H1 (cell line): Measurements from ENCODE around the gene HS3ST3B1. TPM values are rescaled to one million over a fixed set of nuclear protein-coding genes. Genes with fewer than 3 reads are reported as not detected.

ENCODE experiments used
- CTCF ChIA-PET: fragments of 300-600 bp; sonication (Branson Sonifier 250); formaldehyde crosslinking; loops from one replicate; lab custom pipeline; 2021; ENCODE audit not compliant: partially characterized antibody; lab: Charles Lee
- POLR2A ChIA-PET: fragments of 300-600 bp; sonication (Branson Sonifier 250); formaldehyde crosslinking; loops from one replicate; lab custom pipeline; 2021; ENCODE audit warnings: inconsistent platforms; ENCODE audit not compliant: partially characterized antibody; lab: Charles Lee
- DNase-seq, 2 experiments: peaks; one replicate each; pipeline versions ENCODE4 v3.0.0 to v3.0.0-alpha.2; 2010 to 2022; ENCODE audit warnings: low spot score in 2 of 2, low read depth in 1 of 2, mixed read lengths in 1 of 2
- FAIRE-seq: peaks from 2 replicates; lab custom pipeline; 2011; peaks lifted over from hg19 to GRCh38; lab: Jason Lieb, UNC
- H2AFZ ChIP-seq: 2 replicates; pipeline ENCODE4 v1.8.1; 2012; ENCODE audit warnings: low read length, inconsistent platforms
- H2AK5ac ChIP-seq: 2 replicates; pipeline ENCODE4 v1.6.1; 2013; ENCODE audit warnings: low read depth, low read length
- H2BK120ac ChIP-seq: replicated peaks from 2 replicates; pipeline ENCODE3; 2013; ENCODE audit warnings: low read depth, low read length, inconsistent platforms
- H2BK12ac ChIP-seq: 2 replicates; pipeline ENCODE4 v1.6.1; 2013; ENCODE audit warnings: low read depth, low read length
- H2BK15ac ChIP-seq: 2 replicates; pipeline ENCODE4 v1.6.1; 2013; ENCODE audit warnings: low read length
- H2BK20ac ChIP-seq: 2 replicates; pipeline ENCODE4 v1.6.1; 2013; ENCODE audit warnings: low read length
- H2BK5ac ChIP-seq: 2 replicates; pipeline ENCODE4 v1.6.1; 2013; ENCODE audit warnings: low read depth, low read length
- H3K14ac ChIP-seq: 2 replicates; pipeline ENCODE4 v1.6.1; 2013; ENCODE audit warnings: inconsistent platforms; ENCODE audit not compliant: insufficient read length
- H3K18ac ChIP-seq: 2 replicates; pipeline ENCODE4 v1.6.1; 2013; ENCODE audit warnings: low read length; ENCODE audit errors: extremely low read depth
- H3K23ac ChIP-seq: 2 replicates; pipeline ENCODE4 v1.6.1; 2013; ENCODE audit warnings: inconsistent platforms; ENCODE audit not compliant: insufficient read length
- H3K23me2 ChIP-seq: 2 replicates; pipeline ENCODE4 v1.6.1; 2013; ENCODE audit warnings: low read depth, low read length
- H3K27ac ChIP-seq: 2 replicates; pipeline ENCODE4 v1.6.1; 2011; ENCODE audit warnings: low read depth, low read length, inconsistent platforms
- H3K27me3 ChIP-seq, 4 experiments: replicated peaks in 1 of 4; 1 replicate in 1 of 4; 2 replicates in 3 of 4; pipeline versions ENCODE4 v1.6.1 to v1.8.1; 2011 to 2013; ENCODE audit warnings: low read length in 3 of 4, mild to moderate bottlenecking in 3 of 4, inconsistent platforms in 2 of 4, mixed read lengths in 2 of 4, moderate library complexity in 1 of 4; ENCODE audit not compliant: control insufficient read depth in 3 of 4, insufficient read depth in 3 of 4; ENCODE audit errors: extremely low read depth in 1 of 4
- H3K36me3 ChIP-seq, 4 experiments: 2 replicates each; pipeline versions ENCODE4 v1.6.1 to v1.8.1; 2011 to 2013; ENCODE audit warnings: mild to moderate bottlenecking in 4 of 4, low read length in 3 of 4, moderate library complexity in 2 of 4, control low read depth in 1 of 4, inconsistent platforms in 1 of 4; ENCODE audit not compliant: insufficient read depth in 4 of 4, control insufficient read depth in 2 of 4
- H3K4ac ChIP-seq: replicated peaks from 2 replicates; pipeline ENCODE3; 2013; ENCODE audit warnings: low read length, low read depth, mixed read lengths, inconsistent platforms; ENCODE audit not compliant: insufficient read length
- H3K4me1 ChIP-seq, 4 experiments: replicated peaks in 1 of 4; 1 replicate in 1 of 4; 2 replicates in 3 of 4; pipeline versions ENCODE4 v1.6.1 to v1.8.1; 2011 to 2013; ENCODE audit warnings: low read length in 3 of 4, inconsistent platforms in 2 of 4, mixed read lengths in 1 of 4; ENCODE audit not compliant: insufficient read depth in 4 of 4, control insufficient read depth in 3 of 4
- H3K4me2 ChIP-seq, 2 experiments: 2 replicates each; pipeline versions ENCODE4 v1.6.1 to v1.8.1; 2011 to 2013; ENCODE audit warnings: low read depth in 2 of 2, low read length in 2 of 2, control low read depth in 1 of 2, inconsistent platforms in 1 of 2, mild to moderate bottlenecking in 1 of 2; ENCODE audit not compliant: insufficient read depth in 1 of 2
- H3K4me3 ChIP-seq, 4 experiments: fragments of 200-600, 300-600 bp in 1 of 4; sonication (generic), shearing (Covaris generic), sonication (Bioruptor Twin) in 1 of 4; 2 replicates each; pipeline versions ENCODE4 v1.5.1 to v1.8.1; 2011 to 2016; ENCODE audit warnings: low read length in 4 of 4, low read depth in 3 of 4, control low read depth in 2 of 4, inconsistent platforms in 2 of 4, mild to moderate bottlenecking in 2 of 4, mixed read lengths in 1 of 4, moderate library complexity in 1 of 4; ENCODE audit not compliant: insufficient read depth in 2 of 4; ENCODE audit errors: extremely low read depth in 1 of 4
- H3K56ac ChIP-seq: replicated peaks from 2 replicates; pipeline ENCODE3; 2013; ENCODE audit warnings: low read depth, mild to moderate bottlenecking, mixed read lengths, low read length, inconsistent platforms; ENCODE audit not compliant: insufficient read length
- H3K79me1 ChIP-seq: 2 replicates; pipeline ENCODE4 v1.6.1; 2013; ENCODE audit warnings: low read depth, low read length, control low read depth
- H3K79me2 ChIP-seq, 2 experiments: 2 replicates each; pipeline versions ENCODE4 v1.6.1 to v1.8.1; 2012 to 2013; ENCODE audit warnings: low read length in 2 of 2, mild to moderate bottlenecking in 2 of 2, inconsistent platforms in 1 of 2; ENCODE audit not compliant: insufficient read depth in 2 of 2, control insufficient read depth in 1 of 2
- H3K9ac ChIP-seq, 4 experiments: replicated peaks in 1 of 4; 1 replicate in 1 of 4; 2 replicates in 3 of 4; pipeline versions ENCODE4 v1.6.1 to v1.8.1; 2011 to 2013; ENCODE audit warnings: low read depth in 3 of 4, low read length in 3 of 4, control low read depth in 2 of 4, mild to moderate bottlenecking in 2 of 4, moderate library complexity in 2 of 4, inconsistent platforms in 1 of 4; ENCODE audit errors: extremely low read depth in 1 of 4
- H3K9me3 ChIP-seq, 2 experiments: 2 replicates each; pipeline versions ENCODE4 v1.6.1 to v1.8.1; 2012 to 2013; ENCODE audit warnings: mild to moderate bottlenecking in 2 of 2, moderate library complexity in 2 of 2, control low read depth in 1 of 2, inconsistent platforms in 1 of 2, low read depth in 1 of 2, low read length in 1 of 2, mixed read lengths in 1 of 2; ENCODE audit not compliant: insufficient read depth in 2 of 2
- H4K20me1 ChIP-seq, 2 experiments: replicated peaks in 1 of 2; 2 replicates each; pipeline versions ENCODE3 to v1.8.1; 2011 to 2013; ENCODE audit warnings: inconsistent platforms in 2 of 2, low read length in 2 of 2, mild to moderate bottlenecking in 1 of 2; ENCODE audit not compliant: insufficient read depth in 2 of 2, control insufficient read depth in 1 of 2
- H4K5ac ChIP-seq: 2 replicates; pipeline ENCODE4 v1.6.1; 2013; ENCODE audit warnings: low read length, low read depth, mixed read lengths, inconsistent platforms; ENCODE audit not compliant: insufficient read length
- H4K8ac ChIP-seq: 2 replicates; pipeline ENCODE4 v1.8.0; 2013; ENCODE audit warnings: mild to moderate bottlenecking, moderate library complexity, low read length, inconsistent platforms; ENCODE audit not compliant: insufficient read depth; ENCODE audit errors: extremely low read depth
- H4K91ac ChIP-seq: replicated peaks from 2 replicates; pipeline ENCODE3; 2013; ENCODE audit warnings: low read length, mixed read lengths, inconsistent platforms; ENCODE audit not compliant: insufficient read length
- ASH2L ChIP-seq: fragments of 200-600, 300-600 bp; sonication (generic); IDR thresholded peaks from one replicate; pipeline ENCODE4 v1.7.1; 2017; ENCODE audit warnings: low read length
- BACH1 ChIP-seq: IDR thresholded peaks from 2 replicates; pipeline ENCODE4 v1.6.1; 2012; ENCODE audit warnings: low read length, improper control_type of control experiment
- E2F6 ChIP-seq: IDR thresholded peaks from 2 replicates; pipeline ENCODE4 v1.6.1; 2012; ENCODE audit warnings: inconsistent platforms
- EP300 ChIP-seq, 2 experiments: IDR thresholded peaks; 1 replicate in 1 of 2; 2 replicates in 1 of 2; pipeline ENCODE4 v1.6.1; 2011 to 2012; ENCODE audit warnings: low read depth in 2 of 2, low read length in 2 of 2, mild to moderate bottlenecking in 2 of 2, borderline replicate concordance in 1 of 2, inconsistent platforms in 1 of 2, moderate library complexity in 1 of 2
- KDM5A ChIP-seq: fragments of 200-600 bp; IDR thresholded peaks from 2 replicates; pipeline ENCODE4 v1.7.1; 2012; ENCODE audit warnings: mild to moderate bottlenecking, low read length, inconsistent platforms, mixed read lengths
- NANOG ChIP-seq: IDR thresholded peaks from 2 replicates; pipeline ENCODE4 v1.6.1; 2011; ENCODE audit warnings: low read length, low read depth, mild to moderate bottlenecking, inconsistent platforms; ENCODE audit not compliant: insufficient read depth, poor library complexity, severe bottlenecking
- RFX5 ChIP-seq: IDR thresholded peaks from 2 replicates; pipeline ENCODE4 v1.6.1; 2011; ENCODE audit warnings: low read depth, low read length, improper control_type of control experiment, borderline replicate concordance
- SIX5 ChIP-seq: IDR thresholded peaks from 2 replicates; pipeline ENCODE4 v1.6.1; 2011; ENCODE audit warnings: mild to moderate bottlenecking, low read depth, low read length
- SP1 ChIP-seq: IDR thresholded peaks from 2 replicates; pipeline ENCODE4 v1.6.1; 2011; ENCODE audit warnings: low read depth, low read length
- TAF1 ChIP-seq: IDR thresholded peaks from 2 replicates; pipeline ENCODE4 v1.6.1; 2011; ENCODE audit warnings: mild to moderate bottlenecking, low read depth, low read length
- TCF12 ChIP-seq: IDR thresholded peaks from 2 replicates; pipeline ENCODE4 v1.6.1; 2011; ENCODE audit warnings: low read depth, mild to moderate bottlenecking, low read length
- TEAD4 ChIP-seq: IDR thresholded peaks from 2 replicates; pipeline ENCODE4 v1.6.1; 2012; ENCODE audit warnings: low read depth, low read length, inconsistent platforms, mixed read lengths
- WGBS, 2 experiments: shearing (Covaris generic) in 1 of 2; methylation state at CpG; one replicate each; pipeline versions ENCODE4 v1.1.6 to v1.1.7; 2013 to 2015; ENCODE audit warnings: low lambda C conversion rate in 2 of 2, mixed read lengths in 2 of 2, inconsistent platforms in 1 of 2, low coverage in 1 of 2, missing lambda C conversion rate in 1 of 2; ENCODE audit not compliant: insufficient replicate concordance in 2 of 2, insufficient coverage in 1 of 2, insufficient read length in 1 of 2; ENCODE audit errors: extremely low coverage in 1 of 2, missing lambda C conversion rate in 1 of 2; 5-methylcytosine and 5-hydroxymethylcytosine counted together
- polyA plus RNA-seq, 7 experiments: library from polyadenylated mRNA; depleted of rRNA in 3 of 7; stranded (reverse) in 5 of 7; unstranded in 2 of 7; fragments of >200 nt in 5 of 7; fragments of 200-250 nt in 2 of 7; gene quantifications; 1 replicate in 5 of 7; 2 replicates in 1 of 7; 4 replicates in 1 of 7; pipeline versions ENCODE4 v1.2.1 to v1.2.3, GENCODE V29; 2011 to 2013; ENCODE audit warnings: missing spikeins in 2 of 7, mixed read lengths in 2 of 7
- total RNA-seq: library from RNA; stranded (reverse); fragmentation: NEBNext Ultra II Directional; extraction: Animal tissue kit (Norgen Biotek cat#: 25700); gene quantifications from 2 replicates; pipeline ENCODE4 v1.2.1, GENCODE V29; 2021

Gene HS3ST3B1
- total and polyA plus RNA-seq, 2 of the 8 experiments (the other 6 are each of a cell fraction or from before 2014, with no cell fraction given): 4.7 to 14.4 TPM

- no peak overlapping the region for H2BK15ac ChIP-seq
- no peak overlapping the region; the same call in 1 of the 2 replicates for H2BK20ac ChIP-seq
- no peaks in the 10 kb centered on the region for H3K79me1 ChIP-seq
- no peak overlapping the region for H2BK5ac ChIP-seq
- H3K18ac ChIP-seq: peak overlapping the region; percentile 25; the same call in 1 of the 2 replicates
- H3K9ac ChIP-seq: no peak overlapping the region
- no peak for TF ChIP-seq EP300 (IDR thresholded peaks at IDR 0.05; ENCODE audit: borderline replicate concordance in 1 of 2, low read depth in 2 of 2, low read length in 2 of 2)
- peak; percentile 81 for TF ChIP-seq TEAD4
- TF ChIP-seq TCF12: 0 out of 2 replicates have a peak, but pooled peaks have one; percentile 15
- TF ChIP-seq NANOG: no peak
- no peak for TF ChIP-seq E2F6
- TF ChIP-seq BACH1: no peak
- TF ChIP-seq TAF1: no peak
- TF ChIP-seq ASH2L: no peak
- no peak for TF ChIP-seq SP1
- TF ChIP-seq KDM5A: no peak
- TF ChIP-seq RFX5: no peak
- no peak for TF ChIP-seq SIX5
- ChIA-PET CTCF (interaction anchor here (0.6 to 1.6 kb wide), 4 partner anchors 14 to 76 kb away, joined by 3 to 5 read pairs (median 3); no protein-coding TSS in a partner anchor), POLR2A (no interaction called here)
- H3K23me2 ChIP-seq: no peaks in the 10 kb centered on the region
- no peaks in the 10 kb centered on the region for H3K36me3 ChIP-seq
- no peaks in the 10 kb centered on the region for H3K9me3 ChIP-seq
- H3K4me3 ChIP-seq: no peak overlapping the region
- H3K14ac ChIP-seq: no peak overlapping the region
- no peak overlapping the region for H2BK120ac ChIP-seq
- H4K91ac ChIP-seq: peak overlapping the region; percentile 53
- peaks cover 0 to 8% (median 3%) of the 10 kb centered on the region in 4 experiments; a peak in 5 of 7 replicates for H3K4me1 ChIP-seq
- DNase-seq: peak in 1 of 2 experiments; percentile 50
- no peak overlapping the region for H4K5ac ChIP-seq
- H4K20me1 ChIP-seq: no peaks in the 10 kb centered on the region
- no peak overlapping the region for H3K27ac ChIP-seq
- H2AFZ ChIP-seq: 0 out of 2 replicates have a peak overlapping the region, but pooled peaks have one; percentile 64
- H3K79me2 ChIP-seq: no peaks in the 10 kb centered on the region
- no peak overlapping the region for H3K56ac ChIP-seq
- no peak overlapping the region for H3K23ac ChIP-seq
- no peaks in the 10 kb centered on the region for H3K27me3 ChIP-seq
- no peak overlapping the region for H4K8ac ChIP-seq
- 69% methylated on average over 10 of the region's 10 CpGs; no CpG with 5 or more reads in 1 of the 2 experiments for WGBS, 2 experiments
- H3K4me2 ChIP-seq: no peak overlapping the region
- H2AK5ac ChIP-seq: no peak overlapping the region
- FAIRE-seq: no peak
- H3K4ac ChIP-seq: no peak overlapping the region
- peak overlapping the region; percentile 86; the same call in 1 of the 2 replicates for H2BK12ac ChIP-seq
Observed at GRCh38 chr17:14372905-14373613, 72.2 kb downstream of the HS3ST3B1 start.
